ENCODE results near the gene THSD1. TPM values are rescaled to one million over a fixed set of nuclear protein-coding genes. Genes with fewer than 3 reads are reported as not detected.

Gene THSD1
- total and polyA plus RNA-seq, 4 donors: 0.74 to 2.8 (median 1.4) TPM

GRCh38 chr13:52406629-52407028 lies 657 bp upstream of the THSD1 start:
- DNase-seq (ENCODE audit: low spot score): no peak
- H3K4me3 ChIP-seq (ENCODE audit: low read depth in 1 of 3, low read length in 3 of 3): no peak overlapping the region
- peaks cover 0 to 3% (median 0%) of the 10 kb centered on the region in 4 donors for H3K36me3 ChIP-seq (ENCODE audit: control insufficient read depth in 4 of 4, insufficient read depth in 3 of 4, low read depth in 1 of 4, low read length in 3 of 4)
- peak overlapping the region; percentile 41 to 42 for H3K27ac ChIP-seq (ENCODE audit: low read depth in 1 of 2, low read length in 2 of 2)
- TF ChIP-seq FOXA2 (IDR thresholded peaks at IDR 0.05) (peak; percentile 66), FOXA1 (IDR thresholded peaks at IDR 0.05) (peak; percentile 25), REST (IDR thresholded peaks at IDR 0.05) (no peak), RAD21 (IDR thresholded peaks at IDR 0.05) (peak in 1 of 2 donors; percentile 11), CTCF (IDR thresholded peaks at IDR 0.05; ENCODE audit: low read depth, low read length, missing input control) (no peak), TAF1 (conservative IDR thresholded peaks at IDR 0.05) (no peak), NR2F2 (IDR thresholded peaks at IDR 0.05) (no peak), SP1 (IDR thresholded peaks at IDR 0.05) (no peak), HNF4A (conservative IDR thresholded peaks at IDR 0.05) (peak in 1 of 2 donors; percentile 36), YY1 (IDR thresholded peaks at IDR 0.05) (peak; percentile 61), GABPA (IDR thresholded peaks at IDR 0.05 in 1 of 2, conservative IDR thresholded peaks at IDR 0.05 in 1 of 2) (peak in 1 of 2 donors; percentile 28), JUND (IDR thresholded peaks at IDR 0.05) (no peak), HNF4G (IDR thresholded peaks at IDR 0.05) (no peak), RXRA (IDR thresholded peaks at IDR 0.05) (peak in 1 of 2 donors; percentile 42), MAX (IDR thresholded peaks at IDR 0.05) (no peak)
- H3K4me1 ChIP-seq (ENCODE audit: control insufficient read depth in 4 of 4, insufficient read depth in 4 of 4, low read length in 3 of 4): peaks cover 2 to 13% (median 10%) of the 10 kb centered on the region in 4 donors
- H3K27me3 ChIP-seq (ENCODE audit: control insufficient read depth in 4 of 4, insufficient read depth in 4 of 4, low read length in 3 of 4): no peaks in the 10 kb centered on the region
- WGBS: 41% methylated on average over 4 of the region's 4 CpGs
- no peaks in the 10 kb centered on the region for H3K9me3 ChIP-seq (ENCODE audit: control insufficient read depth in 4 of 4, low read length in 3 of 4)
- H3K9ac ChIP-seq (ENCODE audit: low read depth in 1 of 2, low read length in 2 of 2): no peak overlapping the region

- TF ChIP-seq CTCF (IDR thresholded peaks at IDR 0.05; ENCODE audit: low read depth, low read length, missing input control) (no peak), NR2F2 (IDR thresholded peaks at IDR 0.05) (no peak), GABPA (IDR thresholded peaks at IDR 0.05 in 1 of 2, conservative IDR thresholded peaks at IDR 0.05 in 1 of 2) (no peak), EGR1 (IDR thresholded peaks at IDR 0.05; ENCODE audit: low read depth in 2 of 2) (no peak), MAX (IDR thresholded peaks at IDR 0.05) (no peak), JUND (IDR thresholded peaks at IDR 0.05) (no peak), ATF3 (IDR thresholded peaks at IDR 0.05) (no peak), REST (IDR thresholded peaks at IDR 0.05) (no peak), FOXA1 (IDR thresholded peaks at IDR 0.05) (no peak), RAD21 (IDR thresholded peaks at IDR 0.05) (no peak), TAF1 (conservative IDR thresholded peaks at IDR 0.05) (no peak)
- peaks cover 2 to 13% (median 10%) of the 10 kb centered on the region in 4 donors for H3K4me1 ChIP-seq (ENCODE audit: control insufficient read depth in 4 of 4, insufficient read depth in 4 of 4, low read length in 3 of 4)
- peaks cover 0 to 3% (median 0%) of the 10 kb centered on the region in 4 donors for H3K36me3 ChIP-seq (ENCODE audit: control insufficient read depth in 4 of 4, insufficient read depth in 3 of 4, low read depth in 1 of 4, low read length in 3 of 4)
- WGBS: 22% methylated on average over 14 of the region's 14 CpGs
- peak overlapping the region in 1 of 2 donors; percentile 31 for H3K9ac ChIP-seq (ENCODE audit: low read depth in 1 of 2, low read length in 2 of 2)
- peak overlapping the region; percentile 41 to 67 (median 63) for H3K4me3 ChIP-seq (ENCODE audit: low read depth in 1 of 3, low read length in 3 of 3)
- DNase-seq (ENCODE audit: low spot score): no peak
- no peaks in the 10 kb centered on the region for H3K27me3 ChIP-seq (ENCODE audit: control insufficient read depth in 4 of 4, insufficient read depth in 4 of 4, low read length in 3 of 4)
- no peak overlapping the region for H3K27ac ChIP-seq (ENCODE audit: low read depth in 1 of 2, low read length in 2 of 2)
- H3K9me3 ChIP-seq (ENCODE audit: control insufficient read depth in 4 of 4, low read length in 3 of 4): no peaks in the 10 kb centered on the region
Observed at GRCh38 chr13:52405369-52405766, 604 bp downstream of the THSD1 start.

Data from liver (tissue), 9 donors.